Loucy (cell line): ENCODE data around the gene C16orf74.
A peak's percentile ranks its signal among the peaks of the same experiment; 100 is the strongest.

Experiments used
- H2AFZ ChIP-seq: fragments of 200-600 bp; sonication (generic); 2 replicates; pipeline ENCODE4 v1.6.0; 2016; ENCODE audit warnings: antibody characterized with exemption, mild to moderate bottlenecking, low read length, moderate library complexity
- H3F3A ChIP-seq: fragments of 200-600 bp; 2 replicates; pipeline ENCODE4 v1.6.0; 2016; ENCODE audit warnings: antibody characterized with exemption, low read depth, mild to moderate bottlenecking
- H3K27me3 ChIP-seq: fragments of 200-600 bp; sonication (generic); 2 replicates; pipeline ENCODE4 v1.6.1; 2014; ENCODE audit warnings: low read length, mild to moderate bottlenecking; ENCODE audit not compliant: insufficient read depth, poor library complexity, severe bottlenecking
- H3K36me3 ChIP-seq: fragments of 200-600 bp; sonication (generic); 2 replicates; pipeline ENCODE4 v1.6.1; 2016; ENCODE audit warnings: low read length; ENCODE audit not compliant: insufficient read depth
- H3K4me1 ChIP-seq: fragments of 200-600 bp; sonication (generic); 2 replicates; pipeline ENCODE4 v1.5.1; 2014; ENCODE audit warnings: low read length, mild to moderate bottlenecking; ENCODE audit not compliant: insufficient read depth, poor library complexity, severe bottlenecking
- H3K4me2 ChIP-seq: fragments of 200-600 bp; sonication (generic); 2 replicates; pipeline ENCODE4 v1.6.0; 2014; ENCODE audit warnings: antibody characterized with exemption, low read length, low read depth, mild to moderate bottlenecking; ENCODE audit not compliant: poor library complexity, severe bottlenecking
- H3K4me3 ChIP-seq: fragments of 200-600 bp; sonication (generic); 2 replicates; pipeline ENCODE4 v1.5.1; 2014; ENCODE audit warnings: low read length, mild to moderate bottlenecking, mixed read lengths; ENCODE audit not compliant: poor library complexity, severe bottlenecking
- H3K79me2 ChIP-seq: fragments of 200-600 bp; sonication (generic); 2 replicates; pipeline ENCODE4 v1.6.1; 2014; ENCODE audit warnings: low read length; ENCODE audit not compliant: insufficient read depth
- H3K9ac ChIP-seq: fragments of 200-600 bp; sonication (generic); 2 replicates; pipeline ENCODE4 v1.6.0; 2014; ENCODE audit warnings: mild to moderate bottlenecking, low read depth, low read length, moderate library complexity; ENCODE audit not compliant: poor library complexity, severe bottlenecking
- H3K9me2 ChIP-seq: fragments of 200-600 bp; sonication (generic); replicated peaks from 2 replicates; pipeline ENCODE4 v1.6.1; 2016; ENCODE audit warnings: low read depth, low read length, mixed read lengths
- H3K9me3 ChIP-seq: fragments of 200-600 bp; sonication (generic); 2 replicates; pipeline ENCODE4 v1.6.1; 2014; ENCODE audit warnings: mild to moderate bottlenecking, antibody characterized with exemption, low read length, low read depth; ENCODE audit not compliant: insufficient read depth
- H4K20me1 ChIP-seq: fragments of 200-600 bp; sonication (generic); 2 replicates; pipeline ENCODE4 v1.6.0; 2014; ENCODE audit warnings: antibody characterized with exemption, low read length, mild to moderate bottlenecking; ENCODE audit not compliant: insufficient read depth, poor library complexity, severe bottlenecking
- EZH2phosphoT487 ChIP-seq: fragments of 200-600 bp; IDR thresholded peaks from 2 replicates; pipeline ENCODE4 v1.6.1; 2018; ENCODE audit warnings: antibody characterized with exemption, mild to moderate bottlenecking, moderate library complexity, borderline replicate concordance
- TF ChIP-seq, protein P1 (sequence below): fragments of 200-600 bp; sonication (generic); conservative IDR thresholded peaks from 2 replicates; pipeline ENCODE4 v1.5.1; 2014; ENCODE audit warnings: mild to moderate bottlenecking, antibody characterized with exemption, low read length

C16orf74 gene

DNA sequence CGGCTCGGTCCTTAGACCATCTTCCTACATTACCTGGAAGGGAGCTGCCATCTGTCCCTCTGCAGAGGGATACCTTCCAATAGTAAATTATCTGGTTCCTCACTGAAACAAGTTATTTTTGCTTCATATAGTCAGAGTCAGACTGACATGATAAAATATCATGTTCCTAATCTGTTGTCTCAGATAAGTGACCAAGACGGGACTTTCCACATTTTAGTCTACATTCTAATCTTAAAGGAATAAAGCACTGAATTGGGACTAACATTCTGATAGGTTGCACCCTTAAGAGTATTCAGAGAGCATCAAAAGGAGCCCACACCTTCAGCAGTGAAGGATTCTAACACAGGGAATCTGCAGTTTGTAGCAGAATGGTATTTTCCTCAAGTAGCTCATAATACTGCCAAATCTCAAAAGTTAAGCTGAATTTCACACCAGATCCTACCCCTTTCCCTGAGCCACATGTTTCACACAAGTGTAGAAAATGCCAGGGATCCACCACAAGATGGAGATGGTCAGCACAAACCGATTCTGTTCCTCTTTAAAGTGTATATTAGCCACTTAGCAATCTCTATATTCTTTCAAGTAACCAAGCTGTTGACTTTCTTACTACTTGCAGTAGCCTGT is 75.5 kb downstream of the C16orf74 start:
- no peak overlapping the region for H3K9ac ChIP-seq
- peaks cover 6% of the 10 kb centered on the region; the same call in 1 of the 2 replicates for H3F3A ChIP-seq
- no peaks in the 10 kb centered on the region for H3K4me1 ChIP-seq
- H3K36me3 ChIP-seq: peaks cover 95% of the 10 kb centered on the region
- H3K4me3 ChIP-seq: no peak overlapping the region
- H3K9me2 ChIP-seq: no peaks in the 10 kb centered on the region
- H3K79me2 ChIP-seq: no peaks in the 10 kb centered on the region
- no peak overlapping the region for H2AFZ ChIP-seq
- no peaks in the 10 kb centered on the region for H3K9me3 ChIP-seq
- no peak for TF ChIP-seq EZH2phosphoT487
- TF ChIP-seq, protein P1, sequence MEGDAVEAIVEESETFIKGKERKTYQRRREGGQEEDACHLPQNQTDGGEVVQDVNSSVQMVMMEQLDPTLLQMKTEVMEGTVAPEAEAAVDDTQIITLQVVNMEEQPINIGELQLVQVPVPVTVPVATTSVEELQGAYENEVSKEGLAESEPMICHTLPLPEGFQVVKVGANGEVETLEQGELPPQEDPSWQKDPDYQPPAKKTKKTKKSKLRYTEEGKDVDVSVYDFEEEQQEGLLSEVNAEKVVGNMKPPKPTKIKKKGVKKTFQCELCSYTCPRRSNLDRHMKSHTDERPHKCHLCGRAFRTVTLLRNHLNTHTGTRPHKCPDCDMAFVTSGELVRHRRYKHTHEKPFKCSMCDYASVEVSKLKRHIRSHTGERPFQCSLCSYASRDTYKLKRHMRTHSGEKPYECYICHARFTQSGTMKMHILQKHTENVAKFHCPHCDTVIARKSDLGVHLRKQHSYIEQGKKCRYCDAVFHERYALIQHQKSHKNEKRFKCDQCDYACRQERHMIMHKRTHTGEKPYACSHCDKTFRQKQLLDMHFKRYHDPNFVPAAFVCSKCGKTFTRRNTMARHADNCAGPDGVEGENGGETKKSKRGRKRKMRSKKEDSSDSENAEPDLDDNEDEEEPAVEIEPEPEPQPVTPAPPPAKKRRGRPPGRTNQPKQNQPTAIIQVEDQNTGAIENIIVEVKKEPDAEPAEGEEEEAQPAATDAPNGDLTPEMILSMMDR: peak; percentile 58
- H3K27me3 ChIP-seq: no peaks in the 10 kb centered on the region
- H4K20me1 ChIP-seq: peaks cover 10% of the 10 kb centered on the region
- H3K4me2 ChIP-seq: no peak overlapping the region

GRCh38 chr16:85674828-85675227 is 76.1 kb downstream of the C16orf74 start:
- peaks cover 6% of the 10 kb centered on the region; the same call in 1 of the 2 replicates for H3F3A ChIP-seq
- no peaks in the 10 kb centered on the region for H3K27me3 ChIP-seq
- no peaks in the 10 kb centered on the region for H3K4me1 ChIP-seq
- TF ChIP-seq, protein P1: no peak
- no peak for TF ChIP-seq EZH2phosphoT487
- H3K9me2 ChIP-seq: no peaks in the 10 kb centered on the region
- no peak overlapping the region for H2AFZ ChIP-seq
- H3K9me3 ChIP-seq: no peaks in the 10 kb centered on the region
- no peak overlapping the region for H3K4me3 ChIP-seq
- H3K79me2 ChIP-seq: no peaks in the 10 kb centered on the region
- H3K4me2 ChIP-seq: no peak overlapping the region
- H3K36me3 ChIP-seq: peaks cover 95% of the 10 kb centered on the region
- peaks cover 10% of the 10 kb centered on the region for H4K20me1 ChIP-seq
- H3K9ac ChIP-seq: no peak overlapping the region

DNA sequence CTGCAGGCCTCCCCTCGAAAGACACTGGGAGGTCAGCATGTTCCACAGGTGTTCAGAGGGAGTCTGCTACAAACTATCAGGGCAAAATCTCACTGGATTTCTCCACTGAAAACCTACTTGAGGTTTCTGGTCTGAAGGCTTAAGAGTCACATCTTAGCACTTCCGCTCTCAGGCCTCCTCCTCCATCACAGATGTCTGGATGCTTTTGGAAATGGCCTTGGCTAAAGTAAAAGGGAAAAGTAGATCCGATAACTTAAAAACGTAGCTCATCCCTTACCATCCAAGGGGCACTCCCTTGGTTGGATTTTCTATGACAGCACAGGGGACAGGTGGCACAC is 76.5 kb downstream of the C16orf74 start:
- H3F3A ChIP-seq: peaks cover 6% of the 10 kb centered on the region; the same call in 1 of the 2 replicates
- H3K36me3 ChIP-seq: peaks cover 95% of the 10 kb centered on the region
- H2AFZ ChIP-seq: no peak overlapping the region
- H3K9ac ChIP-seq: no peak overlapping the region
- no peaks in the 10 kb centered on the region for H3K27me3 ChIP-seq
- H3K4me3 ChIP-seq: no peak overlapping the region
- H3K4me1 ChIP-seq: no peaks in the 10 kb centered on the region
- peaks cover 10% of the 10 kb centered on the region for H4K20me1 ChIP-seq
- H3K79me2 ChIP-seq: no peaks in the 10 kb centered on the region
- no peaks in the 10 kb centered on the region for H3K9me3 ChIP-seq
- H3K9me2 ChIP-seq: no peaks in the 10 kb centered on the region
- H3K4me2 ChIP-seq: no peak overlapping the region
- TF ChIP-seq EZH2phosphoT487: no peak
- TF ChIP-seq, protein P1: no peak
